Thymus (tissue), 11 donors: ENCODE results near the gene RGS3. TPM values are rescaled to one million over a fixed set of nuclear protein-coding genes. Genes with fewer than 3 reads are reported as not detected.
"Not testable (repeated sequence)": the region's sequence is repeated elsewhere in the genome, so short reads cannot be mapped to it uniquely, and the experiment has no call there.

Source experiments
- DNase-seq, 9 donors: peaks; one replicate each; pipeline ENCODE4 v3.0.0-alpha.2; 2013; ENCODE audit warnings: low spot score in 9 of 9, low read depth in 6 of 9, missing footprints in 1 of 9
- H3K27ac ChIP-seq, 2 donors: one replicate each; pipeline ENCODE4 v1.5.1; 2013; ENCODE audit warnings: control low read depth in 1 of 2, low read depth in 1 of 2, low read length in 1 of 2, mild to moderate bottlenecking in 1 of 2, moderate library complexity in 1 of 2
- H3K27me3 ChIP-seq, 2 donors: one replicate each; pipeline ENCODE4 v1.5.1; 2013; ENCODE audit warnings: low read length in 1 of 2; ENCODE audit not compliant: control insufficient read depth in 2 of 2, insufficient read depth in 1 of 2
- H3K36me3 ChIP-seq, 2 donors: one replicate each; pipeline ENCODE4 v1.5.1; 2013; ENCODE audit warnings: low read length in 1 of 2, mild to moderate bottlenecking in 1 of 2, moderate library complexity in 1 of 2; ENCODE audit not compliant: control insufficient read depth in 2 of 2, insufficient read depth in 2 of 2
- H3K4me1 ChIP-seq, 2 donors: one replicate each; pipeline ENCODE4 v1.5.1; 2013; ENCODE audit warnings: low read length in 2 of 2; ENCODE audit not compliant: control insufficient read depth in 2 of 2, insufficient read depth in 2 of 2
- H3K4me3 ChIP-seq, 2 donors: one replicate each; pipeline ENCODE4 v1.5.1; 2013; ENCODE audit warnings: low read length in 2 of 2, control low read depth in 1 of 2, mild to moderate bottlenecking in 1 of 2
- H3K9me3 ChIP-seq, 2 donors: one replicate each; pipeline ENCODE4 v1.5.1; 2013; ENCODE audit warnings: low read length in 1 of 2, mild to moderate bottlenecking in 1 of 2; ENCODE audit not compliant: control insufficient read depth in 2 of 2, insufficient read depth in 1 of 2
- WGBS: extraction: QIAGEN DNeasy Blood & Tissue Kit; methylation state at CpG from one replicate; pipeline ENCODE4 v1.1.7; 2013; 5-methylcytosine and 5-hydroxymethylcytosine counted together
- polyA plus RNA-seq: library from polyadenylated mRNA; stranded (reverse); fragments of 200-250 nt; gene quantifications from one replicate; pipeline ENCODE4 v1.2.3, GENCODE V29; 2013
- total RNA-seq: library from RNA; stranded (reverse); fragments of 120-200 nt; gene quantifications from one replicate; pipeline ENCODE4 v1.2.4, GENCODE V29; 2013
- donor health status: healthy.

The RGS3 gene
- total and polyA plus RNA-seq, 2 donors: 16.5 to 21.4 TPM

DNA sequence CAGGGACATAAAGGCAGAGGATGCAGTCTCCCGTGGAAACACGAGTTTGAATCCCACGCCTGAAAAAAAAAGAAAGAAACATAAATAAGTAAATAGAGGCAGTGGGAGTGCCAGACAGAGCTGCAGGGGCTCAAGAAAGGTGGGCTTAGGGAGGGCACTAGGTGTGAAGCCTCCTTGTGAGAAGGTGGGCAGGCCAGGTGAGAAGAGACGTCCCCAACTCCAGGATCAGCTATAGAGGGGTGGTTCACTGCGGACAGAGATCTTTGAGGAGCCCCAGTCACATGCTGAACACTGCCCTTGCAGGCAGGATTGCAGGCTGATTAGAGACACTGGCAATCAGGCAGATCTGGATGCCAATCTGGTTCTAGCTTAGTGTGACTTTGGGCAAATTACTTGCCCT is 172.1 kb downstream of the RGS3 start:
- H3K9me3 ChIP-seq: no peaks in the 10 kb centered on the region
- no peak for DNase-seq
- H3K4me3 ChIP-seq: no peak overlapping the region
- H3K4me1 ChIP-seq: no peaks in the 10 kb centered on the region
- H3K27me3 ChIP-seq: peaks cover 0 to 2% of the 10 kb centered on the region in 2 donors
- H3K27ac ChIP-seq: no peak overlapping the region
- 96% methylated on average over 5 of the region's 5 CpGs for WGBS
- H3K36me3 ChIP-seq: no peaks in the 10 kb centered on the region

DNA sequence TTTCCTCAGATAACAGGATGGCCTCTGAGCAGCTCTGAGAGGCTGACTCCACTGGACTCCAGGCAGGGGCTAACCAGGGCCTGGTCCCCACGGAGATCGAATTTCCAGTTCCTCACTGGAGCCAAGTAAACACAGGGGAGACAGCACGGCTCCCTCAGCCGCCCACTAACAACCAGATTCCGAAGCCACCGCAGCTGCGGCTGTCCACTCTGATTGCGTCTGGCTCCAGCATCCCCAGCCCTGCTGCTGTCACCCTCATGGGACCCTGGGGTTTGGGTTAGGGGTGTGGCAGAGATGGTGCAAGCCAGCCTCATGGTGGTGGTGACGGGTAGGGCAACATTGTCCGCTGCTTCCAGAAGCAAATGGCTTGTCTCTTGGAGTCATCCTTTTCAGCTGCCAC is 172.6 kb downstream of the RGS3 start:
- Histone ChIP-seq H3K4me3 (no peak overlapping the region), H3K36me3 (no peaks in the 10 kb centered on the region), H3K9me3 (no peaks in the 10 kb centered on the region), H3K27me3 (peaks cover 0 to 2% of the 10 kb centered on the region in 2 donors), H3K27ac (no peak overlapping the region), H3K4me1 (no peaks in the 10 kb centered on the region)
- DNase-seq: no peak
- 86% methylated on average over 10 of the region's 10 CpGs for WGBS

DNA sequence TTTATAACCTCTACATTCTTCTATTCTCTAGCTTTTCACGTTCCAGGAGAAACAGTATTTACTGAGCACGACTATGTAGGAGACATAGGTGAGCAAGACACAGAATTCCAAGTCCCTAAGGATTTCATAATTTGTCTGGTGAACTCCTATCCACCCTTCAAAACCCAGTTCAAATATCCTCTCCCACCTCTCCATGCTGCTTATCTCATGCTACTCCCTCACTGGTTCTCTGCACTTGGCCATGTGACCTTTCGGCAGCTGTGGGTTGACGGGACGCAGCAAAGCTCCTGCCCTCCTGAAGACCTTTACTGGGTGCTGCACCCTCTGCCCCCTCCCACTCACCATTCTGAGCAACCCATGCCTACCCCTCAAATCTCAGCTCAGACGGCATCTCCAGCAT is 173.2 kb downstream of the RGS3 start:
- WGBS: 97% methylated on average over 6 of the region's 6 CpGs
- H3K4me3 ChIP-seq: no peak overlapping the region
- DNase-seq: no peak
- H3K36me3 ChIP-seq: no peaks in the 10 kb centered on the region
- H3K9me3 ChIP-seq: no peaks in the 10 kb centered on the region
- peaks cover 0 to 2% of the 10 kb centered on the region in 2 donors for H3K27me3 ChIP-seq
- no peaks in the 10 kb centered on the region for H3K4me1 ChIP-seq
- no peak overlapping the region for H3K27ac ChIP-seq

DNA sequence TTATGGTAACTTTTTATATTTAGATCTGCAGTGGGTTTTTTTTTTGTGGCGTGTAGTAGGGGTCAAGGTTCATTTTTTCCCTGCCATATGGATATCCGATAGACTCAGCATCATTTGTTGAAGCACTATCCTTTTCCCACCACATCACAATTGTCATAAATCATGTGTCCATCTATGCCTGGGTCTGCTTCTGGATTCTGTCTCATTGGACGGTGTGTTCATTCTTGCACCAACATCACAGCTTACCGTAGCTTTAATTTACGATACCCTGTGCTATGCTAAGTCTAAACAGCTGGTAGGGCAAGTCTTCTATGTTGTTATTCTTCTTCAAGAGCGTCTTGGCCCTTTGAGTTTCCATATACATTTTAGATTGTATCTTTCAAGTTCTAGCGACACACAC is 175.0 kb downstream of the RGS3 start:
- Histone ChIP-seq H3K36me3 (no peaks in the 10 kb centered on the region), H3K4me1 (no peaks in the 10 kb centered on the region), H3K9me3 (no peaks in the 10 kb centered on the region), H3K4me3 (no peak overlapping the region), H3K27me3 (peaks cover 0 to 2% of the 10 kb centered on the region in 2 donors), H3K27ac (no peak overlapping the region)
- WGBS: 95% methylated on average over 7 of the region's 7 CpGs
- no peak for DNase-seq

- H3K4me3 ChIP-seq: no peak overlapping the region
- H3K9me3 ChIP-seq: no peaks in the 10 kb centered on the region
- WGBS: 90% methylated on average over 4 of the region's 4 CpGs
- H3K36me3 ChIP-seq: no peaks in the 10 kb centered on the region
- H3K27ac ChIP-seq: no peak overlapping the region
- H3K4me1 ChIP-seq: no peaks in the 10 kb centered on the region
- DNase-seq: no peak
- H3K27me3 ChIP-seq: peaks cover 0 to 2% of the 10 kb centered on the region in 2 donors
Measured at GRCh38 chr9:113638897-113639296, 175.4 kb downstream of the RGS3 start.

DNA sequence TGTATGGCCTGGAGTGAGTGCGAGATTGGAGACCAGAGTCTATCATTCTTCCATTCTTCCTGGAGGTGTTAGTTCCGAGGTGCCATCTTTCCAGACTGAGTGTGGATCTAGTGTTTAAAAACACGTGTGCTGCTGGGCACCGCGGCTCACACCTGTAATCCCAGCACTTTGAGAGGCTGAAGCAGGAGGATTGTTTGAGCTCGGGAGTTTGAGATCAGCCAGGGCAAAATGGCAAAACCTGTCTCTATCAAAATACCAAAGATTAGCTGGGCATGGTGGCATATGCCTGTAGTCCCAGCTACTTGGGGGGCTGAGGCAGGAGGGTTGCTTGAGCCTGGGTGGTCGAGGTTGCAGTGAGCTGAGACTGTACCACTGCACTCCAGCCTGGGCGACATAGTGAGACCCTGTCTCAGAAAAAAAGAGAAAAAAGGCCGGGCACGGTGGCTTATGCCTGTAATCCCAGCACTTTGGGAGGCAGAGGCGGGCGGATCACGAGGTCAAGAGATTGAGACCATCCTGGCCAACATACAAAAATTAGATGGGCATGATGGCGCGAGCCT is 176.0 kb downstream of the RGS3 start:
- H3K4me3 ChIP-seq, H3K4me1 ChIP-seq, DNase-seq, H3K27ac ChIP-seq, H3K36me3 ChIP-seq, H3K9me3 ChIP-seq, H3K27me3 ChIP-seq: not testable (repeated sequence)
- WGBS: 96% methylated on average over 15 of the region's 15 CpGs

DNA sequence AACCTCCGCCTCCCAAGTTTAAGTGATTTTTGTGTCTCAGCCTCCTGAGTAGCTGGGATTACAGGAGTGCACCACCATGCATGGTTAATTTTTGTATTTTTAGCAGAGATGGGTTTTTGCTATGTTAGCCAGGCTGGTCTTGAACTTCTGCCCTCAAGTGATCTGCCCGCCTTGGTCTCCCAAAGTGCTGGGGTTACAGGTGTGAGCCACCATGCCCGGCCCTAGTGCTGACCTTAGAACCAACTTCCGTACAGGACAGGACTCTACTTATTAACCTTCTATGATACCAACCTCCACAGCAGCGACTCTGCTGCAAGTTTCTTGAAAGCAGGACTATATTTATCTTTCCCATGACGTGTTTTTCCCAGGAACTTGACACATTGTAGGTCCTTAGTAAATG is 176.9 kb downstream of the RGS3 start:
- no peak overlapping the region for H3K4me3 ChIP-seq
- peaks cover 0 to 2% of the 10 kb centered on the region in 2 donors for H3K27me3 ChIP-seq
- no peak overlapping the region for H3K27ac ChIP-seq
- no peaks in the 10 kb centered on the region for H3K4me1 ChIP-seq
- H3K9me3 ChIP-seq: no peaks in the 10 kb centered on the region
- no peak for DNase-seq
- WGBS: 96% methylated on average over 6 of the region's 6 CpGs
- H3K36me3 ChIP-seq: no peaks in the 10 kb centered on the region

DNA sequence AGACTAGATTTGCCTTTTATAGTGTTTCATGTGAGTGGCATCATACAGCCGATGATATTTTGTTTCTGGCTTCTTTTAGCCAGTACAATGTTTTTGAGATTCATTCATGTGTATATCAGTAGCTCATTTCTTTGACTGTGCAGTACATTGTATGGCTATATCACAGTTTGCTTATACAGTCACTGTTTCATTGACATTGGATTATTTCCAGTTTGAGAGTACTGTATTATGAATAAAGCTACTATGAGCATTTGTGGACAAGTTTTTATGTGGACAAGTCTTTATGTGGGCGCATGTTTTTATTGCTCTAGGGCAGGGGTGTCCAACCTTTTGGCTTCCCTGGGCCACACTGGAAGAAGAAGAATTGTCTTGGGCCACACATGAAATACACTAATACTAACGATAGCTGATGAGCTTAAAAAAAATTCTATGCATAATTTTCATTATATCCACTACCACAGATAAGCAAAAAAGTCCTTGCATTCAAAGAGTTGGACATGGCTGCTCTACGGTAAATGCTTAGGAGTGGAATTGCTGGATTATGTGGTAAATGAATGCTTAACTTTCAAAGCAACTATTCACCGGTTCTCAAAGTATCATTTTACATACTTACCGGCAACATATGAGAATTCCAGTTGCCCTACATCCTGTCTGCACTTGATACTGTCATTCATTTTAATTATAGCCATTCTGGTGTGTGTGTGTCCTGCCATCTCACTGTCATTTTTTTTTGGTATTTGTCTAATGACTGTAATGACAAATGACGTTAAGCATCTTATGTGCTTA is 177.8 kb downstream of the RGS3 start:
- no peak for DNase-seq
- H3K27me3 ChIP-seq: peaks cover 0 to 5% of the 10 kb centered on the region in 2 donors
- no peaks in the 10 kb centered on the region for H3K9me3 ChIP-seq
- H3K36me3 ChIP-seq: no peaks in the 10 kb centered on the region
- WGBS: 95% methylated on average over 7 of the region's 7 CpGs
- no peak overlapping the region for H3K4me3 ChIP-seq
- no peak overlapping the region for H3K27ac ChIP-seq
- no peaks in the 10 kb centered on the region for H3K4me1 ChIP-seq

DNA sequence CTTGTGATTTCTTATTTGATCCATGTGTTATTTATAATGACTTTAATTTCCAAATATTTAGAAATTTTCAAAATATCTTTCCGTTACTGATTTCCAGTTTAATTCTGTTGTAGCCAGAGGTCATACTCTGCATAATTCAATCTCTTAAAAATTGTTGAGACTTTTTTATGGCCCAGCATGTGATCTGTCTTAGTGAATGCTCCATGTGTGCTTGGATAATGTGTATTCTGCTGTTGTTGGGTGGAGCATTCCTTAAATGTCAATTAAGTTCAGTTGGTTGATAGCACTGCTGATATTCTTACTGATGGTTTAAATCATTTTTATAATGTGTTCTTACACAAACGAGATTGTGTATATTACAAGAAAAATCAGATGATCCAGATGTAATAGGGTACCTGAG is 180.8 kb downstream of the RGS3 start:
- H3K36me3 ChIP-seq: no peaks in the 10 kb centered on the region
- H3K9me3 ChIP-seq: no peaks in the 10 kb centered on the region
- H3K27ac ChIP-seq: no peak overlapping the region
- H3K27me3 ChIP-seq: peaks cover 0 to 6% of the 10 kb centered on the region in 2 donors
- no peak overlapping the region for H3K4me3 ChIP-seq
- no peaks in the 10 kb centered on the region for H3K4me1 ChIP-seq
- no peak for DNase-seq
- 95% methylated on average over 2 of the region's 2 CpGs for WGBS
